HepG2 (cell line): ENCODE results near the gene HMBS. TPM values are rescaled to one million over a fixed set of nuclear protein-coding genes. Genes with fewer than 3 reads are reported as not detected.

Experiments
- HNF4A ChIP-seq: sonication (generic); formaldehyde crosslinking; IDR thresholded peaks from 2 replicates; pipeline ENCODE4 v1.4.0; 2020; ENCODE audit warnings: missing genetic modification reagents
- PATZ1 ChIP-seq: sonication (generic); formaldehyde crosslinking; IDR thresholded peaks from 2 replicates; pipeline ENCODE4 v1.4.0; 2020; ENCODE audit warnings: missing genetic modification reagents
- PRDM4 ChIP-seq: sonication (generic); formaldehyde crosslinking; IDR thresholded peaks from 2 replicates; pipeline ENCODE4 v1.9.0; 2021; ENCODE audit warnings: missing genetic modification reagents, borderline replicate concordance
- SNAPC4 ChIP-seq: sonication (generic); formaldehyde crosslinking; IDR thresholded peaks from 2 replicates; pipeline ENCODE4 v1.4.0; 2020; ENCODE audit warnings: mild to moderate bottlenecking, missing genetic modification reagents
- SRY ChIP-seq: sonication (generic); formaldehyde crosslinking; IDR thresholded peaks from 2 replicates; pipeline ENCODE4 v1.8.0; 2022; ENCODE audit warnings: mild to moderate bottlenecking, missing genetic modification reagents
- ZBED4 ChIP-seq: sonication (generic); formaldehyde crosslinking; IDR thresholded peaks from 2 replicates; pipeline ENCODE4 v1.4.0; 2020; ENCODE audit warnings: missing genetic modification reagents, borderline replicate concordance
- ZFP37 ChIP-seq: sonication (generic); formaldehyde crosslinking; IDR thresholded peaks from 2 replicates; pipeline ENCODE4 v1.4.0; 2020; ENCODE audit warnings: missing genetic modification reagents, borderline replicate concordance
- ZNF530 ChIP-seq: sonication (generic); formaldehyde crosslinking; IDR thresholded peaks from 2 replicates; pipeline ENCODE4 v1.5.0; 2020; ENCODE audit warnings: low read depth, mild to moderate bottlenecking, missing genetic modification reagents
- ZSCAN30 ChIP-seq: sonication (generic); formaldehyde crosslinking; IDR thresholded peaks from 2 replicates; pipeline ENCODE4 v1.5.0; 2020; ENCODE audit warnings: mild to moderate bottlenecking, missing genetic modification reagents
- polyA plus RNA-seq, 8 experiments: library from polyadenylated mRNA; depleted of rRNA in 3 of 8; stranded (reverse) in 7 of 8; unstranded in 1 of 8; fragments of >200 nt; fragmentation: Illumina TruSeq in 4 of 8; extraction: Trizol in 4 of 8; gene quantifications; 2 replicates each; pipeline versions ENCODE4 v1.2.1 to v1.2.3, GENCODE V29; 2011 to 2016; ENCODE audit warnings: low read depth in 4 of 8, missing spikeins in 1 of 8, mixed read lengths in 1 of 8; ENCODE audit not compliant: insufficient read depth in 1 of 8
- total RNA-seq, 5 experiments: library from RNA; depleted of rRNA; stranded (reverse); fragments of >200 nt; fragmentation: Illumina TruSeq; extraction: Trizol; gene quantifications; 2 replicates each; pipeline ENCODE4 v1.2.3, GENCODE V29; 2016; ENCODE audit warnings: low read depth in 1 of 5
- TF ChIP-seq, protein P1 (sequence below): IDR thresholded peaks from 2 replicates; pipeline ENCODE4 v1.6.1; 2016
- TF ChIP-seq, protein P2 (sequence below): IDR thresholded peaks from 2 replicates; pipeline ENCODE4 v1.6.1; 2016; ENCODE audit warnings: mild to moderate bottlenecking

HMBS gene
- total and polyA plus RNA-seq, 2 of the 13 experiments (the other 11 are each of a cell fraction or from before 2014, with no cell fraction given): 9.4 to 46.9 TPM

DNA sequence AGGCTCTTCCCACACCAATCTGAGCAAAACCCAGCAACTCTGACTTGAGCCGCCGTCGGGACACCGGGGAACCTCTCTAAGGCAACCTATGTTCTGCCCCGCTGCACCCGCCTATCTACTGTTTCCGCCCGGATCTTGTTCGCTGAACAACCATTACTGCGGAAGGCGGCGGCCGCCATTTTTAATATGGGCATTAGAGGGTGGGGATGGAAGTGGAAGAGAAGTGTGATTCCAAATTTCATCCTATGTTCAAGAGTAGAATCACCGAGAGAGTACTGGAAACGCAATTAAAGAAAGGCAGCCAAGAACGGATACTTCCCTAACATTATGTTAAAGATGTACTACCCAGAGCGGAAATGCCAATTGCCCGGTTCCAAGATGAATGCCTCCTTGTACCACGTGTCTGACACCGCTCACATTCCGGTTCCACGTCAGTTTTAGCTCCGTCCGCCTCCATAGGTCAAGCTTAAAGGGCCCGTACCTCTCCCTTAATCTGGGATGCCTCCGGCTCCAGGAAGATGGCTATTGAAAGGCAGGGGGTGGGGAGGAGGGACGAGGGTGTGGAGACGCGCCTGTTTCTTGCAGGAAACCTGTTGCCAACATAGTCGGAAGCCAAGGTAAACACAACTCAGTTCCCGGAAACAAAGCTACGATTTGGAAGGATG is 17.2 kb downstream of the HMBS start, which contains the start of gene DPAGT1 (continued):
- TF ChIP-seq SRY (CRISPR knock-in tag) (no peak; the same call in 1 of the 2 replicates), ZNF530 (no peak), SNAPC4 (no peak), PRDM4 (CRISPR knock-in tag) (no peak), HNF4A (CRISPR knock-in tag) (no peak), ZSCAN30 (CRISPR knock-in tag) (no peak), ZFP37 (CRISPR knock-in tag) (0 out of 2 replicates have a peak, but pooled peaks have one; percentile 14), PATZ1 (CRISPR knock-in tag) (0 out of 2 replicates have a peak, but pooled peaks have one; percentile 5), ZBED4 (CRISPR knock-in tag) (no peak)
- TF ChIP-seq, protein P1, sequence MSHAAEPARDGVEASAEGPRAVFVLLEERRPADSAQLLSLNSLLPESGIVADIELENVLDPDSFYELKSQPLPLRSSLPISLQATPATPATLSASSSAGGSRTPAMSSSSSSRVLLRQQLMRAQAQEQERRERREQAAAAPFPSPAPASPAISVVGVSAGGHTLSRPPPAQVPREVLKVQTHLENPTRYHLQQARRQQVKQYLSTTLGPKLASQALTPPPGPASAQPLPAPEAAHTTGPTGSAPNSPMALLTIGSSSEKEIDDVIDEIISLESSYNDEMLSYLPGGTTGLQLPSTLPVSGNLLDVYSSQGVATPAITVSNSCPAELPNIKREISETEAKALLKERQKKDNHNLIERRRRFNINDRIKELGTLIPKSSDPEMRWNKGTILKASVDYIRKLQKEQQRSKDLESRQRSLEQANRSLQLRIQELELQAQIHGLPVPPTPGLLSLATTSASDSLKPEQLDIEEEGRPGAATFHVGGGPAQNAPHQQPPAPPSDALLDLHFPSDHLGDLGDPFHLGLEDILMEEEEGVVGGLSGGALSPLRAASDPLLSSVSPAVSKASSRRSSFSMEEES (CRISPR knock-in tag): no peak; the same call in 1 of the 2 replicates
- TF ChIP-seq, protein P2, sequence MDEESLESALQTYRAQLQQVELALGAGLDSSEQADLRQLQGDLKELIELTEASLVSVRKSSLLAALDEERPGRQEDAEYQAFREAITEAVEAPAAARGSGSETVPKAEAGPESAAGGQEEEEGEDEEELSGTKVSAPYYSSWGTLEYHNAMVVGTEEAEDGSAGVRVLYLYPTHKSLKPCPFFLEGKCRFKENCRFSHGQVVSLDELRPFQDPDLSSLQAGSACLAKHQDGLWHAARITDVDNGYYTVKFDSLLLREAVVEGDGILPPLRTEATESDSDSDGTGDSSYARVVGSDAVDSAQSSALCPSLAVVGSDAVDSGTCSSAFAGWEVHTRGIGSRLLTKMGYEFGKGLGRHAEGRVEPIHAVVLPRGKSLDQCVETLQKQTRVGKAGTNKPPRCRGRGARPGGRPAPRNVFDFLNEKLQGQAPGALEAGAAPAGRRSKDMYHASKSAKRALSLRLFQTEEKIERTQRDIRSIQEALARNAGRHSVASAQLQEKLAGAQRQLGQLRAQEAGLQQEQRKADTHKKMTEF (CRISPR knock-in tag): peak; percentile 83; the same call in 1 of the 2 replicates
